ENCODE data around the gene PPP5C.
"Not testable (repeated sequence)": the region's sequence is repeated elsewhere in the genome, so short reads cannot be mapped to it uniquely, and the experiment has no call there.

PPP5C gene

GRCh38 chr19:46367426-46367825, 20.5 kb downstream of the PPP5C start:
- DNase-seq, result no peak

- no peak for DNase-seq
Observed at GRCh38 chr19:46368116-46368515, 21.2 kb downstream of the PPP5C start.

GRCh38 chr19:46369817-46370216, 22.9 kb downstream of the PPP5C start:
- DNase-seq, result no peak

DNA sequence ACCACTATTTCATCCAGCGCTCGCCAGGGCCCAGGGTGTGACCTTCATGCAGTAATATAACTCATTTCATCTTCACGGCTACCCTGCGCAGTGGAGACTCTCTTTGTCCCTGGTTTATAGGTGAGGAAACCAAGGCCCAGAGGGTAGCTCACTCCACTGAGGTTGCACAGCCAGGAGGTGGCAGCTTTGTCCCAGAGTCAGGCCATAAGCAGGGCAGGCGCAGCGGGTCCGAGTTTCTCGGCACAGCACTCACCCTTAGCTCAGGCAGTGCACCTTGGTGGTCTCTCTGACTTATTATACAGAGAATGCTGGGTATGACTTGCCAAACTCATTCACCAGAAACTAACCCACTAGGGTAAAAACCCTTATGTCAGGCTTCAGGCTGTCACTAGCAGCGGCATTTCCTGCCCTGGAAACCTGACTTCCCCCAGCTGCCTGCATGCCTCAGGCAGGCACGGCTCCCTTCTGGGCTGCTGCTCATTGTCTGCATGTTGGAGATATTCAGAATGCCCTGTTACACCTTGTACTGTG, 24.5 kb downstream of the PPP5C start:
- peak; percentile 57 for DNase-seq

DNA sequence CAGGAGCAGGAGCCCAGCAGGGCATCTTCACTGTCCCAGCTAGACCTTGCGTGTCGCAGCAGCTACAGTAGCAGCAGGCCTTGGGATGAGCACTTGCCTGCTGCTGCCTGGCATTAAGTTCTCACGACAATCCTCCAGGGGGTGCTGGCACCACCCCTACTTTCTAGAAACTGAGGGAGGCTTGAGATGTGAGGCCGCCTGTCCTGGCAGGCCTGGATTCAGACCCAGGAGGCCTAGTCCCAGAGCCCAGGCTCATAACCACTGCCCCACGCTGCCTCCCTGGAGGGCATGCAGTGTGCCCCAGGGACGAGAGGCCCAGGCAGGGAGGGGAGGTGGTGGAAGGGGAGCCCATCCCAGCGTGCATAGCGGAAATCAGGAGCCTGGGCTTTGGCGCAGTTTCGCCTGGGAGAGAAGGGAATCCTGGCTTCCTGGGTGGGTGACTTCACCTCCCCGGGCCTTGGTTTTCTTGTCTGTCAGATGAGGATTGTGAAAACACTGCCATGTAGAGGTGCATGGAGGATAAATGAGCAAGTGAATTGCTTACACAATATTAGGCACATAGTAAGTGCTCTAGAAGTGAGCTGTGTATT, 26.1 kb downstream of the PPP5C start:
- DNase-seq, result no peak

DNA sequence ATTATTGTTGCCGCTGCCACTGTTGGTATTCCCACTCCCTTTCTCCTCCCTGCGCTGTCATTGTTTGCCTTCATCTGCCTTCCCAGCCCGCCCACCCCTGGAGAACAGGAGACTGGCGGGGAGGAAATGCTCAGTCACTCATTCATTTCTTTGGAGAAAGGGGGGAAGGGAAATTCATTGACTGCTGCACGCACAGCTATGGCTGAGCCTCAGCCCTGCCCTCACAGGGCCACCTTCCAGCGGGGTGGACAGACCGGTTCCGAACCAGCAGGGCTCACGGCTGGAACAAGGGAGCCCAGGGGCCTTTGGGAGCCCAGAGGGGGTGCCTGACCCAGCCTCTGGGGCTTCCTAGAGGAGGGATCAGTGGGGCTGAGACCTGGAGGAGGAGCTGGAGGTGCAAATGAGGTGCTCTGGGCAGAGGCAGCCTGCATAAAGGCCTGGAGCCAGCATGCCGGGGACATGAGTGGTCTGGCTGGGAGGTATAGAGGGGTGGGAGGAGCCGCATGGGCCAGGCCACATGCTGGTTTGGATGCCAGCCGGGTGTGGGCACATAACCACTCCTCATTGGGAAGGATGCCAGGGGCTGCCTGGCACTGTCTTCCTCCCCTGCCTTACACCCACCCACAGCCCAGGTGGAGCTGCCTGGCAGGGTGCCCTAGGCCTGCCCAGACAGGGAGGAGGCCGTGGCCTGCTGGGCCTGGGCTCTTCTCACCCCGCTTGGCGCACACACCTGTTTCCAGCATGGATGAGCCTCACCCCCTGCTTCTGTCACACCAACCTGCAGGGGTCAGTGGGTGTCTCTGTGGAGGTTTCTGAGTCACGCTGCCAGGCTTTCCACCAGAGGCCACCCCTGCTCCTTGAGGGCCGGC, 26.8 kb downstream of the PPP5C start:
- DNase-seq, result no peak

DNA sequence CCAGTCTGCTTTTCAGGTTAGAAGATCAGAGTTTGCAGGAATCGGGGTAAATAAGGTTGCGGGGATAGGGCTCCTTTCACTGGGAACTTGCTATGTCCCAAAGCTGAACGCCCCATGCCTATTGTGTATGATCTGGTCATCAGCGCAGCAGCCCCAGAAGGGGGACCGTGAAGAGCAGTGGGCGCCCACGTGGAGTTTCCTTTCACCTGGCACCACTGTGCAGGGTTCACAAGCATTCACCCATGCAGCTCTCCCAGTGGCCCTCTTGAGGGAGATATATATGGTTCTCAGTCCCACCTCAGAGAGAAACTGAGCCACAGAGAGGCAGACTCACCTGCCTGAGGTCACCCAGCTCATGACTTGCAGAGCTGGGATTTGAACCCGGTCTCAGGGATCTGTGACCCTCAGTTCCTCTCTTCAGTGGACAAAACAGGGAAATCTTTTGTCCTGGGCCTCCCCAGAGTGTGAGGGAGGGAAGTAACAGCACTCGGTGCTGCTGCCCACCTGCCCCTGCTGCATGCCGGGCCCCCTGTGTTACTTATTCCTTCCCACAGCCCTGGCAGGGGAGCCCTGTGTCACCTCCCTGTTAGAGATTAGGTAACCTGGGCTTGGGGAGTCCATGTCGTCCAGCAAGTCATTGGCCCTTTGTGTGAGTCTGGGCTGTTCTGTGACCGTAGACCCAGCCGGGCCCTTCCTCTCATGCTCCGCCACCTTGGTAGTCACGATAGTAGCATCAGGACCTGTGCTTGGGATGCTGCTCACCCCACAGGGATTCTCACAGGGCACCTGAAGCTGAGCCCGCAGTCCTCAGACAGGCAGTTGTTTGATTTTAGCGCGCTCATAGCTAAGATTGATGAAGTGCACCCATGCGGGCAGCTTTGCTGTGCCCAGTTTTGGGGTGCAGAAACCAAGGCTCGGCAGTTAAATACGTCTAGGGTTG, 27.9 kb downstream of the PPP5C start:
- no peak for DNase-seq

GRCh38 chr19:46375476-46376067, 28.7 kb downstream of the PPP5C start:
- not testable (repeated sequence) for DNase-seq

GRCh38 chr19:46376241-46377153, 29.6 kb downstream of the PPP5C start:
- DNase-seq, result no peak

DNA sequence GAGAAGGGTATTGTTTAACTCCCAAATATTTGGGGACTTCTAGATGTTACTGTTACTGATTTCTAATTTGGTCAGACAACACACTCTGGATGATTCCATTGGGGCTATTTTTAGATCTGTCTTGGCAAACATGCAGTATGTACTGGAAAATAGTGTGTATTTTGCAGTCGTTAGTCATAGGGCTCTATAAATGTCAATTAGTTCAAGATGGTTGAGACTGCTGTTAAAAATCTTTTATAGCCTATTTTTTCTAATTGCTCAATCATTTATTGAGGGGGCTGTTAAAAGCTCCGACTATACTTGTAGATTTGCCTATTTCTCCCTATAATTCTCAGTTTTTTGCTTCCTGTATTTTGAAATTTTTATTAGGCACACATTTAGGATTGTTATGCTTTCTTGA, 31.4 kb downstream of the PPP5C start:
- DNase-seq, result no peak

DNA sequence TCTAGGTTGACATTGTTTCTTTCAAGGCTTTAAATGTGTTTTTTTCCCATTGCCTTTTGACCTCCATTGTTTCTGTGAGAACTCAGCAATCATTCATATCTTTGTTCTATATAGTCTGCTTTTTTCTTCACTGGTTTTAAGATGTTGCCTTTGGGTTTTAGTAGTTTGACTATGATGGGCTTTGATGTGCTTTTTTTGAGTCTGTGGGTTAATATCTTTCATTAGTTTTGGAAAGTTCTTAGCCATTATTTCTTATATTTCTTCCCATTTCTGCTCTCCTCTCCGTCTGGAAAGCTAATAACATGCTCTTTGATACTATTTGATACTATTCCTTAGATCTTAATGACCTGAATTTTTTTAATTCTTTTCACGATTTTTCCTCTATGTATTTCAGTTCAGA, 33.8 kb downstream of the PPP5C start:
- no peak for DNase-seq

- DNase-seq, result no peak
Observed at GRCh38 chr19:46381346-46381745, 34.5 kb downstream of the PPP5C start.

- no peak for DNase-seq
Observed at GRCh38 chr19:46381756-46382345, 35.0 kb downstream of the PPP5C start.

- no peak for DNase-seq
Observed at GRCh38 chr19:46383171-46383815, 36.4 kb downstream of the PPP5C start.

DNA sequence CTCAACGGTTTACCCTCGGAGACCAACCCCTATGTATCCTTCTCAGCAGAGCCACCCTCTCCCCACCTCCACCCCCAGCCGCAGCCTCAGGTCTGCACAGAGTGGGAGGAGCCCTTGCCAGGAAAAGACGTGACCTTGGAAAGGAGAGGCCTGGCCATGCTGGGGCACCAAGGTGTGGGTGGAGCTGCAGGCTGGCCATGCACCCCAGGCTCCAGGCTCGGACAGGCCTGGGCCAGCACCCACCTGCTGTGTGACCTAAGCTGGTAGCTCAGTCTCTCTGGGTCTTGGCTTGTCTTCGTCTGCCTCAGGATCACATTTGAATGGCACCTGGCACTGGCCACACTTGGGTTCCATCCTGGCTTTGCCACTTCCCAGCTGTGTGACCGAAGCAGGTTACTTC, 37.0 kb downstream of the PPP5C start:
- DNase-seq, result no peak

- no peak for DNase-seq
Observed at GRCh38 chr19:46384396-46384795, 37.5 kb downstream of the PPP5C start.

DNA sequence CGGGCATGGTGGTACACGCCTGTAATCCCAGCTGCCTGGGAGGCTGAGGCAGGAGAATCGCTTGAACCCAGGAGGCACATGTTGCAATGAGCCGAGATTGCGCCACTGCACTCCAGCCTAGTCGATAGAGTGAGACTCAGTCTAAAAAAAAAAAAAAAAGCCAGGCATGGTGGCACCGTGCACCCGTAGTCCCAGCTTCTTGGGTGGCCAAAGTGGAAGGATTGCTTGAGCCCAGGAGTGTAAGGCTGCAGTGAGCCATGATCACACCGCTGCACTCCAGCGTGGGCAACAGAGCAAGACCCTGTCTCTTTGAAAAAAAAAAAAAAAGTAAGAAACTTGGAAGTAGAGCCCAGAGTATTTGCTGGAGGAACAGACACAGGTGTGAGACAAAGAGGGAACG, 38.7 kb downstream of the PPP5C start:
- no peak for DNase-seq

- no peak for DNase-seq
Observed at GRCh38 chr19:46386151-46386550, 39.3 kb downstream of the PPP5C start.

DNA sequence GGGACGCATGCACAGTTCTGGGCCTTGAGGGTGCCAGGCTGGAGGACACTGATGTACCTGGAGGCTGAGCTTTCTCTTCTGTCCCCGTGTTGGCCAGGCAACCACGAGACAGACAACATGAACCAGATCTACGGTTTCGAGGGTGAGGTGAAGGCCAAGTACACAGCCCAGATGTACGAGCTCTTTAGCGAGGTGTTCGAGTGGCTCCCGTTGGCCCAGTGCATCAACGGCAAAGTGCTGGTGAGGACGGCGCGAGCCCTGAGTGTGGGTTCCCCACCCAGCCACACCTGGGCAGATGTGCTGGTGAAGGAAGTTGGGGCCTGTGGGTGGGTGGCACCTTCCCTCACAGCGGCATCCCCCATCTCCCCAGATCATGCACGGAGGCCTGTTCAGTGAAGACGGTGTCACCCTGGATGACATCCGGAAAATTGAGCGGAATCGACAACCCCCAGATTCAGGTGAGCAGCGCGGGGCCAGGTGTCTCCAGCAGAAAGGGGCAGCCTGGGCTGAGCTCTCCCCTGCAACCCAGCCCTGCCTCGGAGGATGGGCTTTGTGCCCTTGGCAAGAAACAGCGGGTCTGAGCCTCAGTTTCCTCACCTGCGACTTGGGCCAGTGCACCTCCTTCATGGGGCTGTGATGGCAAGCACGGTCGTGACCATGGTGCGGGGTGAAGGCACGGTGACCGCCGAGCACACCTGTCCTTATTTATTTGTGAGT, 40.3 kb downstream of the PPP5C start:
- DNase-seq, result no peak

DNA sequence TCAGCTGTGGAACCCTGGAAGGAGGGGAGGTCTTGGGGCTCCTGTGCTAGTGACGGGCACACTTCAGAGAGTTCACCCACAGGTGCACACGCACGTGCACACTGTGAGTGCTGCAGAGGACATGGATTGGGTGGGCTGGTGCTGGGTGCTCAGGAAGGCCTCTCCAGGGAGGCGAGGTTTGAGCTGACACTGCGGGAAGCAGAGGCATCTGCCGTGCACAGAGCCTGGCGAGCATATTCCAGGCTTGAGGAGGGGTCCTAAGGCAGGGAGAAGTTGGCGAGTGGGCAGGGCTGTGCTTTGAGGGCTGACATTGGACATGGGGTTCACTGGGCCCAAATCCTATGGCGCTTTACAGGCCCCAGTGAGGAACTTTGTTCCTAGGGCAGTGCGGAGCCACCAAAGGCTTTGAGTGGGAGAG, 40.8 kb downstream of the PPP5C start:
- DNase-seq, result no peak

Measured in activated effector memory CD4-positive, alpha-beta T cell treated with anti-CD3 and anti-CD28 coated beads, Interleukin-2, amount 50 U/mL, for 16 hours (primary cell).